Central memory CD8-positive, alpha-beta T cell (primary cell): ENCODE measurements around the gene SPATA18.
"Not testable (repeated sequence)": the region's sequence is repeated elsewhere in the genome, so short reads cannot be mapped to it uniquely, and the experiment has no call there.

Experiments
- ATAC-seq: fragments of 150-1000 bp; cut with Tn5 transposase; replicated peaks from 2 replicates; pipeline ENCODE4 v1.10.0; 2022; ENCODE audit warnings: mild to moderate bottlenecking, moderate FRiP score, moderate number of reproducible peaks; ENCODE audit not compliant: poor library complexity, severe bottlenecking; ENCODE audit errors: extremely low read depth
- DNase-seq, 2 donors: peaks; one replicate each; pipeline ENCODE4 v3.0.0; 2021; ENCODE audit warnings: low spot score in 2 of 2
- H3K27ac Mint-ChIP-seq: one replicate; pipeline ENCODE4 v1.8.0; 2022; ENCODE audit warnings: low read depth, mild to moderate bottlenecking, moderate library complexity, mixed read lengths
- H3K27me3 Mint-ChIP-seq: one replicate; pipeline ENCODE4 v1.8.0; 2022; ENCODE audit warnings: mixed read lengths
- H3K36me3 Mint-ChIP-seq: one replicate; pipeline ENCODE4 v1.8.0; 2022; ENCODE audit warnings: mild to moderate bottlenecking, moderate library complexity, mixed read lengths; ENCODE audit not compliant: insufficient read depth
- H3K4me1 Mint-ChIP-seq: one replicate; pipeline ENCODE4 v1.8.0; 2022; ENCODE audit warnings: mixed read lengths
- H3K4me3 Mint-ChIP-seq: one replicate; pipeline ENCODE4 v1.8.0; 2022; ENCODE audit warnings: mild to moderate bottlenecking, moderate library complexity, mixed read lengths
- H3K9me3 Mint-ChIP-seq: one replicate; pipeline ENCODE4 v1.8.0; 2022; ENCODE audit warnings: mixed read lengths

The SPATA18 gene

GRCh38 chr4:52059372-52059771, 8.3 kb downstream of the SPATA18 start:
- H3K27me3 Mint-ChIP-seq, result peaks cover 32% of the 10 kb centered on the region
- no peak overlapping the region for H3K27ac Mint-ChIP-seq
- no peak overlapping the region for H3K4me3 Mint-ChIP-seq
- no peaks in the 10 kb centered on the region for H3K4me1 Mint-ChIP-seq
- no peak for ATAC-seq
- no peak for DNase-seq
- no peaks in the 10 kb centered on the region for H3K9me3 Mint-ChIP-seq
- no peaks in the 10 kb centered on the region for H3K36me3 Mint-ChIP-seq

- ATAC-seq (no peak), DNase-seq (no peak)
- no peaks in the 10 kb centered on the region for H3K36me3 Mint-ChIP-seq
- H3K9me3 Mint-ChIP-seq, result no peaks in the 10 kb centered on the region
- H3K4me3 Mint-ChIP-seq, result no peak overlapping the region
- peaks cover 81% of the 10 kb centered on the region for H3K27me3 Mint-ChIP-seq
- H3K27ac Mint-ChIP-seq, result no peak overlapping the region
- H3K4me1 Mint-ChIP-seq, result no peaks in the 10 kb centered on the region
These were observed 18.5 kb downstream of the SPATA18 start for GRCh38 chr4:52069571-52069970.

- H3K9me3 Mint-ChIP-seq, result no peaks in the 10 kb centered on the region
- no peak overlapping the region for H3K27ac Mint-ChIP-seq
- DNase-seq (no peak), ATAC-seq (no peak)
- no peaks in the 10 kb centered on the region for H3K36me3 Mint-ChIP-seq
- no peak overlapping the region for H3K4me3 Mint-ChIP-seq
- no peaks in the 10 kb centered on the region for H3K4me1 Mint-ChIP-seq
- H3K27me3 Mint-ChIP-seq, result peaks cover 79% of the 10 kb centered on the region
These were observed 20.9 kb downstream of the SPATA18 start for GRCh38 chr4:52071791-52072546.

- Mint-ChIP-seq H3K4me3 (no peak overlapping the region), H3K27ac (no peak overlapping the region)
- DNase-seq, result no peak
These were observed 25.6 kb downstream of the SPATA18 start for GRCh38 chr4:52076731-52077130.

GRCh38 chr4:52079659-52080058, 28.6 kb downstream of the SPATA18 start:
- no peak for ATAC-seq
- Mint-ChIP-seq H3K36me3 (no peaks in the 10 kb centered on the region), H3K27me3 (peaks cover 62% of the 10 kb centered on the region), H3K4me1 (no peaks in the 10 kb centered on the region), H3K9me3 (peaks cover 3% of the 10 kb centered on the region), H3K4me3 (no peak overlapping the region), H3K27ac (no peak overlapping the region)
- no peak for DNase-seq

More at GRCh38 chr4:52076731-52077130, 25.6 kb downstream of the SPATA18 start:
- no peaks in the 10 kb centered on the region for H3K4me1 Mint-ChIP-seq
- ATAC-seq, result no peak
- peaks cover 67% of the 10 kb centered on the region for H3K27me3 Mint-ChIP-seq
- no peaks in the 10 kb centered on the region for H3K9me3 Mint-ChIP-seq
- no peaks in the 10 kb centered on the region for H3K36me3 Mint-ChIP-seq

- H3K4me3 Mint-ChIP-seq, result no peak overlapping the region
- no peaks in the 10 kb centered on the region for H3K36me3 Mint-ChIP-seq
- H3K27me3 Mint-ChIP-seq, result peaks cover 47% of the 10 kb centered on the region
- no peak overlapping the region for H3K27ac Mint-ChIP-seq
- ATAC-seq (no peak), DNase-seq (no peak)
- H3K4me1 Mint-ChIP-seq, result no peaks in the 10 kb centered on the region
- peaks cover 5% of the 10 kb centered on the region for H3K9me3 Mint-ChIP-seq
These were observed 30.1 kb downstream of the SPATA18 start for GRCh38 chr4:52081216-52081615.

- not testable (repeated sequence) for H3K27ac Mint-ChIP-seq, H3K36me3 Mint-ChIP-seq, H3K4me1 Mint-ChIP-seq, DNase-seq, ATAC-seq, H3K4me3 Mint-ChIP-seq, H3K9me3 Mint-ChIP-seq
- peaks cover 44% of the 10 kb centered on the region for H3K27me3 Mint-ChIP-seq
These were observed 35.3 kb downstream of the SPATA18 start for GRCh38 chr4:52086425-52086824.

GRCh38 chr4:52091801-52092200, 40.7 kb downstream of the SPATA18 start:
- H3K27me3 Mint-ChIP-seq, result peaks cover 32% of the 10 kb centered on the region
- no peaks in the 10 kb centered on the region for H3K9me3 Mint-ChIP-seq
- no peak overlapping the region for H3K27ac Mint-ChIP-seq
- H3K4me3 Mint-ChIP-seq, result no peak overlapping the region
- no peak for ATAC-seq
- no peaks in the 10 kb centered on the region for H3K36me3 Mint-ChIP-seq
- no peaks in the 10 kb centered on the region for H3K4me1 Mint-ChIP-seq
- no peak for DNase-seq

GRCh38 chr4:52093466-52093865, 42.4 kb downstream of the SPATA18 start:
- Mint-ChIP-seq H3K36me3 (no peaks in the 10 kb centered on the region), H3K27ac (no peak overlapping the region), H3K4me3 (no peak overlapping the region), H3K4me1 (no peaks in the 10 kb centered on the region), H3K9me3 (no peaks in the 10 kb centered on the region), H3K27me3 (peaks cover 32% of the 10 kb centered on the region)
- no peak for DNase-seq
- no peak for ATAC-seq

GRCh38 chr4:52094376-52095145, 43.5 kb downstream of the SPATA18 start:
- H3K27me3 Mint-ChIP-seq, result peaks cover 25% of the 10 kb centered on the region
- no peak overlapping the region for H3K27ac Mint-ChIP-seq
- H3K4me3 Mint-ChIP-seq, result no peak overlapping the region
- H3K36me3 Mint-ChIP-seq, result no peaks in the 10 kb centered on the region
- no peaks in the 10 kb centered on the region for H3K9me3 Mint-ChIP-seq
- no peak for DNase-seq
- no peaks in the 10 kb centered on the region for H3K4me1 Mint-ChIP-seq
- no peak for ATAC-seq

GRCh38 chr4:52095374-52095773, 44.3 kb downstream of the SPATA18 start:
- ATAC-seq, result no peak
- H3K27ac Mint-ChIP-seq, result no peak overlapping the region
- no peak overlapping the region for H3K4me3 Mint-ChIP-seq
- no peaks in the 10 kb centered on the region for H3K36me3 Mint-ChIP-seq
- H3K27me3 Mint-ChIP-seq, result peaks cover 17% of the 10 kb centered on the region
- no peaks in the 10 kb centered on the region for H3K9me3 Mint-ChIP-seq
- DNase-seq, result no peak
- no peaks in the 10 kb centered on the region for H3K4me1 Mint-ChIP-seq

- H3K9me3 Mint-ChIP-seq, result no peaks in the 10 kb centered on the region
- DNase-seq, result no peak
- no peak overlapping the region for H3K27ac Mint-ChIP-seq
- H3K36me3 Mint-ChIP-seq, result no peaks in the 10 kb centered on the region
- no peaks in the 10 kb centered on the region for H3K4me1 Mint-ChIP-seq
- ATAC-seq, result no peak
- H3K4me3 Mint-ChIP-seq, result no peak overlapping the region
- H3K27me3 Mint-ChIP-seq, result peaks cover 10% of the 10 kb centered on the region
These were observed 44.9 kb downstream of the SPATA18 start for GRCh38 chr4:52096048-52096447.

- Mint-ChIP-seq H3K27me3 (no peaks in the 10 kb centered on the region), H3K4me3 (no peak overlapping the region), H3K9me3 (no peaks in the 10 kb centered on the region), H3K36me3 (no peaks in the 10 kb centered on the region), H3K4me1 (no peaks in the 10 kb centered on the region), H3K27ac (no peak overlapping the region)
- ATAC-seq (no peak), DNase-seq (no peak)
These were observed 47.5 kb downstream of the SPATA18 start for GRCh38 chr4:52098618-52099017.
